H9 (cell line): ENCODE results near the gene SEMG2. TPM values are rescaled to one million over a fixed set of nuclear protein-coding genes. Genes with fewer than 3 reads are reported as not detected.
A peak's percentile ranks its signal among the peaks of the same experiment; 100 is the strongest.

Experiments
- DNase-seq: peaks from one replicate; pipeline ENCODE4 v3.0.0-alpha.2; 2017
- H2AFZ ChIP-seq: one replicate; pipeline ENCODE4 v1.6.1; 2013; ENCODE audit warnings: mild to moderate bottlenecking, low read length, control low read depth, moderate library complexity
- H2AK5ac ChIP-seq: 2 replicates; pipeline ENCODE4 v1.6.1; 2013; ENCODE audit warnings: low read length, control low read depth, mixed read lengths; ENCODE audit not compliant: insufficient read length
- H2BK120ac ChIP-seq: one replicate; pipeline ENCODE4 v1.6.1; 2013; ENCODE audit warnings: low read depth, mild to moderate bottlenecking, low read length, control low read depth, inconsistent platforms; ENCODE audit not compliant: poor library complexity, severe bottlenecking
- H2BK12ac ChIP-seq: 2 replicates; pipeline ENCODE4 v1.6.1; 2013; ENCODE audit warnings: low read length, control low read depth, mixed read lengths, low read depth; ENCODE audit not compliant: insufficient read length
- H2BK15ac ChIP-seq: 2 replicates; pipeline ENCODE4 v1.6.1; 2013; ENCODE audit warnings: low read depth, low read length, control low read depth
- H2BK20ac ChIP-seq: one replicate; pipeline ENCODE4 v1.6.1; 2013; ENCODE audit warnings: low read depth, mild to moderate bottlenecking, low read length, control low read depth, inconsistent platforms; ENCODE audit not compliant: poor library complexity, severe bottlenecking
- H2BK5ac ChIP-seq: 2 replicates; pipeline ENCODE4 v1.6.1; 2013; ENCODE audit warnings: low read length, control low read depth, mixed read lengths; ENCODE audit not compliant: insufficient read length
- H3K14ac ChIP-seq: 2 replicates; pipeline ENCODE4 v1.6.1; 2013; ENCODE audit warnings: low read length, control low read depth; ENCODE audit not compliant: insufficient read depth
- H3K18ac ChIP-seq: 2 replicates; pipeline ENCODE4 v1.6.1; 2013; ENCODE audit warnings: low read depth, mild to moderate bottlenecking, mixed read lengths, low read length, control low read depth; ENCODE audit not compliant: insufficient read length
- H3K23ac ChIP-seq: 2 replicates; pipeline ENCODE4 v1.6.1; 2013; ENCODE audit warnings: low read length, control low read depth, mixed read lengths, low read depth; ENCODE audit not compliant: insufficient read length
- H3K23me2 ChIP-seq: 2 replicates; pipeline ENCODE4 v1.6.1; 2013; ENCODE audit warnings: low read depth, mild to moderate bottlenecking, mixed read lengths, low read length, control low read depth; ENCODE audit not compliant: insufficient read length, poor library complexity, severe bottlenecking
- H3K27ac ChIP-seq: 2 replicates; pipeline ENCODE4 v1.5.1; 2013; ENCODE audit warnings: low read length, control low read depth, mixed read lengths, low read depth; ENCODE audit not compliant: insufficient read length
- H3K27me3 ChIP-seq: 2 replicates; pipeline ENCODE4 v1.6.1; 2013; ENCODE audit warnings: low read length, control low read depth, inconsistent platforms; ENCODE audit not compliant: insufficient read depth
- H3K4ac ChIP-seq: 2 replicates; pipeline ENCODE4 v1.6.1; 2013; ENCODE audit warnings: low read depth, mild to moderate bottlenecking, control low read depth, inconsistent platforms, low read length, moderate library complexity
- H3K4me1 ChIP-seq: 2 replicates; pipeline ENCODE4 v1.6.1; 2013; ENCODE audit warnings: low read length, control low read depth, inconsistent platforms; ENCODE audit not compliant: insufficient read depth
- H3K4me2 ChIP-seq: 2 replicates; pipeline ENCODE4 v1.6.1; 2013; ENCODE audit warnings: low read length, control low read depth, mixed read lengths; ENCODE audit not compliant: insufficient read length, insufficient read depth
- H3K56ac ChIP-seq: 2 replicates; pipeline ENCODE4 v1.6.1; 2013; ENCODE audit warnings: low read depth, mild to moderate bottlenecking, mixed read lengths, low read length, control low read depth; ENCODE audit not compliant: insufficient read length
- H3K79me1 ChIP-seq: 2 replicates; pipeline ENCODE4 v1.6.1; 2013; ENCODE audit warnings: low read depth, mild to moderate bottlenecking, moderate library complexity, low read length, control low read depth, inconsistent platforms; ENCODE audit not compliant: insufficient read depth, poor library complexity, severe bottlenecking
- H3K79me2 ChIP-seq: 2 replicates; pipeline ENCODE4 v1.6.1; 2013; ENCODE audit warnings: low read length, control low read depth, inconsistent platforms; ENCODE audit not compliant: insufficient read depth
- H3K9ac ChIP-seq: 2 replicates; pipeline ENCODE4 v1.6.1; 2013; ENCODE audit warnings: low read length, control low read depth, mixed read lengths; ENCODE audit not compliant: insufficient read length; ENCODE audit errors: extremely low read depth
- H3K9me3 ChIP-seq: one replicate; pipeline ENCODE4 v1.6.1; 2013; ENCODE audit warnings: low read depth, low read length, inconsistent platforms; ENCODE audit not compliant: control insufficient read depth
- H3T11ph ChIP-seq: one replicate; pipeline ENCODE4 v1.6.1; 2013; ENCODE audit warnings: mild to moderate bottlenecking, low read length, control low read depth, inconsistent platforms
- H4K20me1 ChIP-seq: one replicate; pipeline ENCODE4 v1.6.1; 2013; ENCODE audit not compliant: control insufficient read depth, insufficient read length, insufficient read depth
- H4K5ac ChIP-seq: 2 replicates; pipeline ENCODE4 v1.6.1; 2013; ENCODE audit warnings: low read depth, mild to moderate bottlenecking, mixed read lengths, low read length, control low read depth; ENCODE audit not compliant: insufficient read length
- H4K8ac ChIP-seq: replicated peaks from 2 replicates; pipeline ENCODE4 v1.6.1; 2013; ENCODE audit warnings: low read length, control low read depth, mixed read lengths, low read depth; ENCODE audit not compliant: insufficient read length
- H4K91ac ChIP-seq: 2 replicates; pipeline ENCODE4 v1.6.1; 2013; ENCODE audit warnings: low read depth, mild to moderate bottlenecking, moderate library complexity, mixed read lengths, low read length, control low read depth; ENCODE audit not compliant: insufficient read length
- H3K27ac Mint-ChIP-seq, 3 experiments: 2 replicates in 2 of 3; 3 replicates in 1 of 3; pipeline ENCODE4 v1.8.0; 2020 to 2021; ENCODE audit warnings: mixed read lengths in 3 of 3, mild to moderate bottlenecking in 1 of 3, moderate library complexity in 1 of 3
- H3K27me3 Mint-ChIP-seq: 2 replicates; pipeline ENCODE4 v1.8.0; 2021; ENCODE audit warnings: low read depth, mild to moderate bottlenecking, moderate library complexity, mixed read lengths
- H3K36me3 Mint-ChIP-seq, 3 experiments: 2 replicates in 2 of 3; 3 replicates in 1 of 3; pipeline ENCODE4 v1.8.0; 2020 to 2021; ENCODE audit warnings: low read depth in 3 of 3, mixed read lengths in 3 of 3; ENCODE audit not compliant: insufficient read depth in 1 of 3
- H3K4me1 Mint-ChIP-seq, 2 experiments: 2 replicates each; pipeline ENCODE4 v1.8.0; 2020; ENCODE audit warnings: mixed read lengths in 2 of 2
- H3K4me3 Mint-ChIP-seq, 2 experiments: 2 replicates in 1 of 2; 3 replicates in 1 of 2; pipeline ENCODE4 v1.8.0; 2020 to 2021; ENCODE audit warnings: mild to moderate bottlenecking in 2 of 2, mixed read lengths in 2 of 2, moderate library complexity in 1 of 2
- H3K9me3 Mint-ChIP-seq, 2 experiments: 2 replicates in 1 of 2; 3 replicates in 1 of 2; pipeline ENCODE4 v1.8.0; 2020; ENCODE audit warnings: mild to moderate bottlenecking in 2 of 2, mixed read lengths in 2 of 2, moderate library complexity in 1 of 2
- WGBS: extraction: QIAGEN DNeasy Blood & Tissue Kit; methylation state at CpG from one replicate; pipeline ENCODE4 v1.1.7; 2013; ENCODE audit warnings: missing lambda C conversion rate, low lambda C conversion rate, mixed read lengths; ENCODE audit not compliant: insufficient read length; ENCODE audit errors: extremely low coverage; 5-methylcytosine and 5-hydroxymethylcytosine counted together
- total RNA-seq: library from RNA; stranded (reverse); gene quantifications from 2 replicates; pipeline ENCODE4 v1.2.1, GENCODE V29; 2021
- TF ChIP-seq, protein P1 (sequence below): fragments of 200-600 bp; sonication (generic); conservative IDR thresholded peaks from 3 replicates; pipeline ENCODE4 v1.8.0; 2021; ENCODE audit warnings: antibody characterized with exemption, mild to moderate bottlenecking

The SEMG2 gene
- total RNA-seq, 1 experiment from 2014 or later: not detected

DNA sequence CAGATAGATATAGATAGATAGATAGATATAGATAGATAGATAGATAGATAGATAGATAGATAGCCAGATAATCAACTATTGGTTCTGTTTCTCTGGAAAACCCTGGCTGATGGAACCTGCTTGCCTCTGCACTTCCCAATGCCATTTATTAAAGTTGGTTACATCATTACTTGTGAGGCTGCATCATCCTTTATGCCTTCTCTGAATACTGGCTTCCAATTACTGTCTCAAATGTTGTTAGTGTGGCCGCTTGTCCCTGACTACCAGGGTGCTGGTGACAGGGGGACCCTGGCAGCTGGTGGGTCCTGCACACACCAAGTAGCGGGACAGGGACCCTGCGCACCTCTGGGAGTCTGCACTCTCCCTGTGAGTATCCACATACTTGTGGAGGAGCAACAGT lies 37.1 kb downstream of the SEMG2 start:
- DNase-seq: no peak
- H3K4me1 Mint-ChIP-seq: peaks cover 16 to 21% of the 10 kb centered on the region in 2 experiments
- H3K27me3 Mint-ChIP-seq: peaks cover 4% of the 10 kb centered on the region

More for the DNA sequence above, 37.1 kb downstream of the SEMG2 start:
- H2AK5ac ChIP-seq: no peak overlapping the region
- H4K91ac ChIP-seq: no peak overlapping the region
- H3K27ac ChIP-seq: no peak overlapping the region
- H3K9me3 Mint-ChIP-seq: no peaks in the 10 kb centered on the region
- H3K4me1 ChIP-seq: peaks cover 4% of the 10 kb centered on the region; the same call in 1 of the 2 replicates
- no peak overlapping the region for H3K4ac ChIP-seq
- H3K9ac ChIP-seq: no peak overlapping the region
- H3K79me1 ChIP-seq: no peaks in the 10 kb centered on the region
- H2BK5ac ChIP-seq: no peak overlapping the region
- no peak overlapping the region for H3K4me2 ChIP-seq
- TF ChIP-seq, protein P1, sequence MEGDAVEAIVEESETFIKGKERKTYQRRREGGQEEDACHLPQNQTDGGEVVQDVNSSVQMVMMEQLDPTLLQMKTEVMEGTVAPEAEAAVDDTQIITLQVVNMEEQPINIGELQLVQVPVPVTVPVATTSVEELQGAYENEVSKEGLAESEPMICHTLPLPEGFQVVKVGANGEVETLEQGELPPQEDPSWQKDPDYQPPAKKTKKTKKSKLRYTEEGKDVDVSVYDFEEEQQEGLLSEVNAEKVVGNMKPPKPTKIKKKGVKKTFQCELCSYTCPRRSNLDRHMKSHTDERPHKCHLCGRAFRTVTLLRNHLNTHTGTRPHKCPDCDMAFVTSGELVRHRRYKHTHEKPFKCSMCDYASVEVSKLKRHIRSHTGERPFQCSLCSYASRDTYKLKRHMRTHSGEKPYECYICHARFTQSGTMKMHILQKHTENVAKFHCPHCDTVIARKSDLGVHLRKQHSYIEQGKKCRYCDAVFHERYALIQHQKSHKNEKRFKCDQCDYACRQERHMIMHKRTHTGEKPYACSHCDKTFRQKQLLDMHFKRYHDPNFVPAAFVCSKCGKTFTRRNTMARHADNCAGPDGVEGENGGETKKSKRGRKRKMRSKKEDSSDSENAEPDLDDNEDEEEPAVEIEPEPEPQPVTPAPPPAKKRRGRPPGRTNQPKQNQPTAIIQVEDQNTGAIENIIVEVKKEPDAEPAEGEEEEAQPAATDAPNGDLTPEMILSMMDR: no peak
- H4K8ac ChIP-seq: no peak overlapping the region
- no peaks in the 10 kb centered on the region for H3K36me3 Mint-ChIP-seq
- no peak overlapping the region for H3K56ac ChIP-seq
- peak overlapping the region in 1 of 3 experiments; percentile 89; a peak in 1 of 7 replicates for H3K27ac Mint-ChIP-seq
- no peak overlapping the region for H2AFZ ChIP-seq
- no peak overlapping the region for H2BK12ac ChIP-seq
- no peaks in the 10 kb centered on the region for H3K23me2 ChIP-seq
- H3K9me3 ChIP-seq: no peaks in the 10 kb centered on the region
- H2BK120ac ChIP-seq: no peak overlapping the region
- H2BK20ac ChIP-seq: no peak overlapping the region
- H2BK15ac ChIP-seq: no peak overlapping the region
- no peak overlapping the region for H4K5ac ChIP-seq
- H3K4me3 Mint-ChIP-seq: no peak overlapping the region
- H3K23ac ChIP-seq: no peak overlapping the region
- H3T11ph ChIP-seq: no peak overlapping the region
- H3K27me3 ChIP-seq: no peaks in the 10 kb centered on the region
- H3K79me2 ChIP-seq: no peaks in the 10 kb centered on the region
- H3K14ac ChIP-seq: no peak overlapping the region
- no peak overlapping the region for H3K18ac ChIP-seq
- no CpG with 5 or more reads among the region's 3 CpGs for WGBS
- H4K20me1 ChIP-seq: no peaks in the 10 kb centered on the region
